ENCODE measurements around the gene MYBPC1. TPM values are rescaled to one million over a fixed set of nuclear protein-coding genes. Genes with fewer than 3 reads are reported as not detected.

Gene MYBPC1
- total RNA-seq, 2 experiments from 2014 or later = not detected

- H3K9me3 Mint-ChIP-seq = no peaks in the 10 kb centered on the region
- peaks cover 13% of the 10 kb centered on the region for H3K27me3 Mint-ChIP-seq
These were observed 28.5 kb upstream of the MYBPC1 start for GRCh38 chr12:101566318-101566717.

DNA sequence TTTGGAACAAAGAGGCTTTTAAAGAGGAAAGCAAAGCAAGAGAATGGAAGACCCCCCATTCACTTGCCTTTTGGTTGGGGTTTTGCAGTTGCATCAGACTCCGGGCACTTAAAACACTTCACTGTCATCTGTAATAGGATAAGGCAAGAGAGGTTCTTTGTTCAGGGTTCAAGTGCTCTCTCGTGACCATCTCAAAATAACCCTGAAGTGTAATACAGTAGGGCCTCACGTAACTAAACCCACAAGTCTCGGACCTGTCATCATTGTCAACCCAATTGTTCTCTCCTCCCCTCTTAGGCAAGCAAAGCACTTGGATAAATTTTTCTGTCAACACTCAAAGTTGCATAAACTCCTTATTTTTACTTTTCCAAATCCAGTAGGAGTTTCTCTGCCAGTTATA lies 26.9 kb upstream of the MYBPC1 start:
- no peak overlapping the region for H3K27ac ChIP-seq (ENCODE audit: low read depth in 1 of 2, low read length in 2 of 2)
- H3K9me3 Mint-ChIP-seq = no peaks in the 10 kb centered on the region
- no peaks in the 10 kb centered on the region for H3K36me3 ChIP-seq (ENCODE audit: insufficient read depth, low read length)
- H3K9me3 ChIP-seq (ENCODE audit: control insufficient read depth in 1 of 2, insufficient read depth in 1 of 2, low read length in 2 of 2) = no peaks in the 10 kb centered on the region
- H3K27me3 Mint-ChIP-seq = peaks cover 13% of the 10 kb centered on the region
- POLR2A ChIA-PET = no interaction called here
- peaks cover 0 to 4% of the 10 kb centered on the region in 2 experiments for H3K27me3 ChIP-seq (ENCODE audit: control insufficient read depth in 1 of 2, insufficient read depth in 2 of 2, low read length in 2 of 2)
- H3K4me1 Mint-ChIP-seq (ENCODE audit: low read depth) = no peaks in the 10 kb centered on the region
- TF ChIP-seq, protein P1, sequence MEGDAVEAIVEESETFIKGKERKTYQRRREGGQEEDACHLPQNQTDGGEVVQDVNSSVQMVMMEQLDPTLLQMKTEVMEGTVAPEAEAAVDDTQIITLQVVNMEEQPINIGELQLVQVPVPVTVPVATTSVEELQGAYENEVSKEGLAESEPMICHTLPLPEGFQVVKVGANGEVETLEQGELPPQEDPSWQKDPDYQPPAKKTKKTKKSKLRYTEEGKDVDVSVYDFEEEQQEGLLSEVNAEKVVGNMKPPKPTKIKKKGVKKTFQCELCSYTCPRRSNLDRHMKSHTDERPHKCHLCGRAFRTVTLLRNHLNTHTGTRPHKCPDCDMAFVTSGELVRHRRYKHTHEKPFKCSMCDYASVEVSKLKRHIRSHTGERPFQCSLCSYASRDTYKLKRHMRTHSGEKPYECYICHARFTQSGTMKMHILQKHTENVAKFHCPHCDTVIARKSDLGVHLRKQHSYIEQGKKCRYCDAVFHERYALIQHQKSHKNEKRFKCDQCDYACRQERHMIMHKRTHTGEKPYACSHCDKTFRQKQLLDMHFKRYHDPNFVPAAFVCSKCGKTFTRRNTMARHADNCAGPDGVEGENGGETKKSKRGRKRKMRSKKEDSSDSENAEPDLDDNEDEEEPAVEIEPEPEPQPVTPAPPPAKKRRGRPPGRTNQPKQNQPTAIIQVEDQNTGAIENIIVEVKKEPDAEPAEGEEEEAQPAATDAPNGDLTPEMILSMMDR (IDR thresholded peaks at IDR 0.05) = no peak
- H3K36me3 Mint-ChIP-seq (ENCODE audit: low read depth) = no peaks in the 10 kb centered on the region
- CTCF ChIA-PET = no interaction called here
- ATAC-seq (ENCODE audit: poor library complexity) = no peak
- no peak for DNase-seq
- intact Hi-C loops (cut with DNase I, micrococcal nuclease) = loop anchor here in 1 of 2 experiments (5.0 kb wide), 1 partner anchor 274 kb away; no protein-coding TSS in a partner anchor
- H3K27ac Mint-ChIP-seq = no peak overlapping the region
- no peaks in the 10 kb centered on the region for H3K4me1 ChIP-seq (ENCODE audit: insufficient read depth, low read length)
- H3K4me3 ChIP-seq (ENCODE audit: low read length) = no peak overlapping the region
- H3K4me3 Mint-ChIP-seq = no peak overlapping the region

More at GRCh38 chr12:101566318-101566717, 28.5 kb upstream of the MYBPC1 start:
- intact Hi-C loops (cut with DNase I, micrococcal nuclease) = loop anchor here in 1 of 2 experiments (5.0 kb wide), 1 partner anchor 276 kb away; no protein-coding TSS in a partner anchor
- ChIA-PET CTCF (interaction anchor here (0.8 kb wide), 1 partner anchor 68 kb away, joined by 3 read pairs; no protein-coding TSS in a partner anchor), POLR2A (no interaction called here)
- H3K36me3 Mint-ChIP-seq (ENCODE audit: low read depth) = no peaks in the 10 kb centered on the region
- Histone ChIP-seq H3K36me3 (ENCODE audit: insufficient read depth, low read length) (no peaks in the 10 kb centered on the region), H3K27me3 (ENCODE audit: control insufficient read depth in 1 of 2, insufficient read depth in 2 of 2, low read length in 2 of 2) (peaks cover 0 to 4% of the 10 kb centered on the region in 2 experiments), H3K9me3 (ENCODE audit: control insufficient read depth in 1 of 2, insufficient read depth in 1 of 2, low read length in 2 of 2) (no peaks in the 10 kb centered on the region), H3K4me1 (ENCODE audit: insufficient read depth, low read length) (no peaks in the 10 kb centered on the region), H3K4me3 (ENCODE audit: low read length) (no peak overlapping the region), H3K27ac (ENCODE audit: low read depth in 1 of 2, low read length in 2 of 2) (no peak overlapping the region)
- H3K4me1 Mint-ChIP-seq (ENCODE audit: low read depth) = no peaks in the 10 kb centered on the region
- ATAC-seq (ENCODE audit: poor library complexity) = no peak
- no peak for DNase-seq
- TF ChIP-seq, protein P1 (IDR thresholded peaks at IDR 0.05) = no peak
- H3K27ac Mint-ChIP-seq = no peak overlapping the region
- H3K4me3 Mint-ChIP-seq = no peak overlapping the region

DNA sequence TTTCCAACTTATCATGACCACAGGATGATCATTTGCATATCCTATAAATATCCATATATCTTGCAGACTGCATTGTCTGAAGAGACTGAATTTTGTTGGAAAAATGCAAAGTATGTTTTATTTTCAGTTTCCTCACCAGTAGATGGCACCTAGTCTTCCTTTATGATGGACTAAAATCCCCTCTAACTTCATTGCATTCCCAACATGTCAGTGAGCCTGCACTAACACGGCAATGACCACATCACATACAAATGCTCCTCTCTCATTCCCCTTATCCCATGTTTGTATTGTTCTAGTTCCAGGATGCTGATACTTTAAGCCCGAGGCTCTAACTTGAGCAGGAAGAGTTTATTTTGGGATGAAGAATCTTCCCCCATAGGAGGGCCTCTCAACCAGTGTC lies 24.7 kb upstream of the MYBPC1 start:
- intact Hi-C loops (cut with DNase I, micrococcal nuclease) = loop anchor here in 1 of 2 experiments (5.0 kb wide), 1 partner anchor 187 kb away; no protein-coding TSS in a partner anchor

More for the DNA sequence above, 24.7 kb upstream of the MYBPC1 start:
- H3K27me3 ChIP-seq (ENCODE audit: control insufficient read depth in 1 of 2, insufficient read depth in 2 of 2, low read length in 2 of 2) = peaks cover 0 to 4% of the 10 kb centered on the region in 2 experiments
- no peak overlapping the region for H3K4me3 Mint-ChIP-seq
- ChIA-PET CTCF (no interaction called here), POLR2A (no interaction called here)
- TF ChIP-seq, protein P1 (IDR thresholded peaks at IDR 0.05) = no peak
- ATAC-seq (ENCODE audit: poor library complexity) (no peak), DNase-seq (no peak)
- no peak overlapping the region for H3K27ac Mint-ChIP-seq
- no peak overlapping the region for H3K4me3 ChIP-seq (ENCODE audit: low read length)
- H3K27me3 Mint-ChIP-seq = peaks cover 13% of the 10 kb centered on the region
- no peaks in the 10 kb centered on the region for H3K4me1 Mint-ChIP-seq (ENCODE audit: low read depth)
- no peaks in the 10 kb centered on the region for H3K9me3 ChIP-seq (ENCODE audit: control insufficient read depth in 1 of 2, insufficient read depth in 1 of 2, low read length in 2 of 2)
- H3K27ac ChIP-seq (ENCODE audit: low read depth in 1 of 2, low read length in 2 of 2) = no peak overlapping the region
- H3K4me1 ChIP-seq (ENCODE audit: insufficient read depth, low read length) = no peaks in the 10 kb centered on the region
- H3K36me3 ChIP-seq (ENCODE audit: insufficient read depth, low read length) = no peaks in the 10 kb centered on the region
- no peaks in the 10 kb centered on the region for H3K36me3 Mint-ChIP-seq (ENCODE audit: low read depth)
- no peaks in the 10 kb centered on the region for H3K9me3 Mint-ChIP-seq

Measured in CD4-positive, alpha-beta T cell (primary cell).